GM19397 (cell line): ENCODE data around the gene RAD9A.

Experiments used
- ATAC-seq: cut with Tn5 transposase; IDR thresholded peaks from one replicate; pipeline ENCODE4 v1.9.1; 2021; ENCODE audit warnings: mild to moderate bottlenecking, moderate library complexity; ENCODE audit not compliant: unreplicated experiment

RAD9A gene

GRCh38 chr11:67373648-67374570 is 17.9 kb upstream of the RAD9A start:
- no peak for ATAC-seq

- ATAC-seq, result no peak
Measured at GRCh38 chr11:67374571-67375281, 17.1 kb upstream of the RAD9A start.

- ATAC-seq, result no peak
Measured at GRCh38 chr11:67375320-67376055, 16.3 kb upstream of the RAD9A start.

GRCh38 chr11:67376063-67376820 is 15.5 kb upstream of the RAD9A start:
- ATAC-seq, result no peak

- ATAC-seq, result no peak
Measured at GRCh38 chr11:67376873-67377808, 14.6 kb upstream of the RAD9A start.

- no peak for ATAC-seq
Measured at GRCh38 chr11:67378544-67378943, 13.2 kb upstream of the RAD9A start.

GRCh38 chr11:67379061-67380058 is 12.4 kb upstream of the RAD9A start:
- ATAC-seq, result no peak

- ATAC-seq, result no peak
Measured at GRCh38 chr11:67381244-67381972, 10.4 kb upstream of the RAD9A start.

GRCh38 chr11:67382276-67383136 is 9.3 kb upstream of the RAD9A start:
- no peak for ATAC-seq

GRCh38 chr11:67384851-67385366 is 6.9 kb upstream of the RAD9A start:
- ATAC-seq, result no peak

- no peak for ATAC-seq
Measured at GRCh38 chr11:67387069-67387468, 4.7 kb upstream of the RAD9A start.

- no peak for ATAC-seq
Measured at GRCh38 chr11:67387518-67387917, 4.3 kb upstream of the RAD9A start.

GRCh38 chr11:67389477-67389876 is 2.3 kb upstream of the RAD9A start:
- no peak for ATAC-seq

- no peak for ATAC-seq
Measured at GRCh38 chr11:67390947-67391303, 861 bp upstream of the RAD9A start.

- no peak for ATAC-seq
Measured at GRCh38 chr11:67392183-67392715, 463 bp downstream of the RAD9A start.

GRCh38 chr11:67393437-67393836 is 1.7 kb downstream of the RAD9A start:
- no peak for ATAC-seq
